Left lung (tissue), 10 donors: ENCODE data around the gene CHTF8. TPM values are rescaled to one million over a fixed set of nuclear protein-coding genes. Genes with fewer than 3 reads are reported as not detected.

Experiments
- ATAC-seq: fragments of 200-7000 bp; cut with Tn5 transposase; one replicate; pipeline ENCODE4 v1.9.1; 2020; ENCODE audit warnings: moderate library complexity
- DNase-seq, 4 donors: peaks; one replicate each; pipeline ENCODE4 v3.0.0-alpha.2; 2013 to 2020
- H3K27ac ChIP-seq, 2 donors: fragments of 200-600 bp; sonication (generic) in 1 of 2; one replicate each; pipeline versions ENCODE4 v1.5.0 to v1.8.0; 2020 to 2021
- H3K27me3 ChIP-seq, 2 donors: fragments of 200-600 bp; sonication (generic) in 1 of 2; one replicate each; pipeline versions ENCODE4 v1.5.0 to v1.8.0; 2020 to 2021
- H3K36me3 ChIP-seq, 2 donors: fragments of 200-600 bp; sonication (generic) in 1 of 2; one replicate each; pipeline versions ENCODE4 v1.5.0 to v1.8.0; 2020 to 2021
- H3K4me1 ChIP-seq, 2 donors: fragments of 200-600 bp; one replicate each; pipeline ENCODE4 v1.8.0; 2021
- H3K4me3 ChIP-seq, 2 donors: fragments of 200-600 bp; sonication (generic) in 1 of 2; one replicate each; pipeline versions ENCODE4 v1.5.0 to v1.8.0; 2020 to 2021; ENCODE audit warnings: mild to moderate bottlenecking in 1 of 2
- H3K9me3 ChIP-seq, 2 donors: fragments of 200-600 bp; sonication (generic) in 1 of 2; one replicate each; pipeline versions ENCODE4 v1.5.0 to v1.8.0; 2020 to 2021
- CTCF ChIP-seq, 2 donors: fragments of 200-600 bp; sonication (generic) in 1 of 2; IDR thresholded peaks; one replicate each; pipeline versions ENCODE4 v1.5.0 to v1.8.0; 2021; ENCODE audit warnings: antibody characterized with exemption in 2 of 2
- intact Hi-C, 2 donors: fragments of 100-400 bp; cut with DNase I; formaldehyde crosslinking; loops; one replicate each; pipeline versions ENCODE4 v1.11.2 to v1.14.2; 2022
- polyA plus RNA-seq, 6 donors: library from polyadenylated mRNA; unstranded; fragments of 120-200 nt; gene quantifications; one replicate each; pipeline ENCODE4 v1.2.1, GENCODE V29; 2013; ENCODE audit not compliant: insufficient read length in 6 of 6
- total RNA-seq, 2 donors: library from RNA; stranded (reverse); fragmentation: NEBNext Ultra II Directional; extraction: Animal tissue kit (Norgen Biotek cat#: 25700); gene quantifications; one replicate each; pipeline ENCODE4 v1.2.1, GENCODE V29; 2021
- donor health status: DM: no; HTN: yes; CAD: no.
- donor health status: DM: no; HTN: no; CAD: no.

The CHTF8 gene
- total and polyA plus RNA-seq, 8 donors = 93.4 to 142 (median 124) TPM

GRCh38 chr16:69071036-69071435 is 61.4 kb downstream of the CHTF8 start:
- Histone ChIP-seq H3K4me1 (no peaks in the 10 kb centered on the region), H3K4me3 (no peak overlapping the region), H3K27me3 (no peaks in the 10 kb centered on the region), H3K36me3 (no peaks in the 10 kb centered on the region), H3K27ac (peak overlapping the region in 1 of 2 donors; percentile 44), H3K9me3 (no peaks in the 10 kb centered on the region)
- intact Hi-C loops = no loop called here
- no peak for DNase-seq
- no peak for ATAC-seq
- no peak for TF ChIP-seq CTCF (IDR thresholded peaks at IDR 0.05)

DNA sequence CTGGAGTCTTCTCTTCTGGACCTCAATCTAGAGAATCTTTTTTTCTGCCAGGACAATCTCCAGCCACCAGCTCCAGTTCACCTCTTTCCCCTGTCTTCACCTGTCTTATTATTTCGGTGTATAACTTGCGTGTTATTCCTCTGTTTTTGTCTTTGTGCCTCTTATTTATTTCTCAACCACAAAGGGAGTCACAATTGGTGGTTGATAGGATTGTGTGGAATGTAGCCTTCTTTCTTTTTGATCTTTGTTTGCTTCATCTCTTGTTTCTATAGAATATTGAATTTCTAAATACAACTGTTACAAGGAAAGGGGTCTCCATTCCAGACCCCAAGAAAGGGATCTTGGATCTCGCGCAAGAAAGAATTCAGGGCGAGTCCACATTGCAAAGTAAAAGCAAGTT is 62.9 kb downstream of the CHTF8 start:
- H3K36me3 ChIP-seq = no peaks in the 10 kb centered on the region
- intact Hi-C loops = no loop called here
- no peaks in the 10 kb centered on the region for H3K4me1 ChIP-seq
- H3K27ac ChIP-seq = no peak overlapping the region
- H3K4me3 ChIP-seq = no peak overlapping the region
- no peaks in the 10 kb centered on the region for H3K27me3 ChIP-seq
- ATAC-seq (no peak), DNase-seq (no peak)
- no peaks in the 10 kb centered on the region for H3K9me3 ChIP-seq
- no peak for TF ChIP-seq CTCF (IDR thresholded peaks at IDR 0.05)

Other genes with a start within 250 kb of the CHTF8 start
- 10 to 100 TPM; 13.3 to 40.2 TPM for gene HAS3, start 26.9 kb downstream of the CHTF8 start, total RNA-seq
- gene HAS3, start 26.9 kb downstream of the CHTF8 start, polyA plus RNA-seq = 100 to 1,000 TPM; 117 to 202 (median 167) TPM
- gene UTP4, start 61 bp upstream of the CHTF8 start, total RNA-seq = 10 to 100 TPM; 24.7 to 45.5 TPM
- 10 to 100 TPM; 44.8 to 51.1 (median 47.1) TPM for gene UTP4, start 61 bp upstream of the CHTF8 start, polyA plus RNA-seq
- gene SNTB2, start 54.6 kb upstream of the CHTF8 start, total RNA-seq = 10 to 100 TPM; 38.4 to 47.3 TPM
- gene SNTB2, start 54.6 kb upstream of the CHTF8 start, polyA plus RNA-seq = 10 to 100 TPM; 22.8 to 26.0 (median 23.9) TPM
- 10 to 100 TPM; 20.6 to 25.9 TPM for gene VPS4A, start 178.8 kb upstream of the CHTF8 start, total RNA-seq
- 10 to 100 TPM; 40.5 to 54.9 (median 48.9) TPM for gene VPS4A, start 178.8 kb upstream of the CHTF8 start, polyA plus RNA-seq
- gene PDF, start 198.0 kb upstream of the CHTF8 start, total RNA-seq = 10 to 100 TPM in 1 of 2 donors, 1 to 10 TPM in 1; 8.7 to 16.3 TPM
- 1 to 10 TPM; 2.0 to 6.7 (median 5.3) TPM for gene PDF, start 198.0 kb upstream of the CHTF8 start, polyA plus RNA-seq
- gene COG8, start 207.0 kb upstream of the CHTF8 start, total RNA-seq = 10 to 100 TPM; 29.9 to 34.3 TPM
- gene COG8, start 207.0 kb upstream of the CHTF8 start, polyA plus RNA-seq = 10 to 100 TPM; 23.9 to 36.1 (median 32.9) TPM
- gene NIP7, start 207.2 kb upstream of the CHTF8 start, total RNA-seq = 10 to 100 TPM; 17.4 to 25.8 TPM
- 10 to 100 TPM; 24.7 to 35.5 (median 30.8) TPM for gene NIP7, start 207.2 kb upstream of the CHTF8 start, polyA plus RNA-seq
- 1 to 10 TPM; 1.2 to 4.2 TPM for gene TMED6, start 219.2 kb upstream of the CHTF8 start, total RNA-seq
- gene TMED6, start 219.2 kb upstream of the CHTF8 start, polyA plus RNA-seq = 1 to 10 TPM; 2.6 to 5.0 (median 3.4) TPM